Lower lobe of right lung (tissue), 2 donors: ENCODE data around the gene OSM. TPM values are rescaled to one million over a fixed set of nuclear protein-coding genes. Genes with fewer than 3 reads are reported as not detected.

Experiments used
- ATAC-seq, 2 donors: fragments of 200-7000 bp; cut with Tn5 transposase; one replicate each; pipeline ENCODE4 v1.9.1; 2020 to 2022; ENCODE audit warnings: mild to moderate bottlenecking in 2 of 2, moderate library complexity in 2 of 2
- DNase-seq: peaks from one replicate; pipeline ENCODE4 v3.0.0-alpha.2; 2020
- H3K27ac ChIP-seq: fragments of 200-600 bp; one replicate; pipeline ENCODE4 v1.8.0; 2022
- H3K27me3 ChIP-seq: fragments of 200-600 bp; one replicate; pipeline ENCODE4 v1.8.0; 2022; ENCODE audit warnings: low read depth
- H3K36me3 ChIP-seq: fragments of 200-600 bp; one replicate; pipeline ENCODE4 v1.8.0; 2022; ENCODE audit warnings: mild to moderate bottlenecking
- H3K4me1 ChIP-seq: fragments of 200-600 bp; one replicate; pipeline ENCODE4 v1.8.0; 2022
- H3K4me3 ChIP-seq: fragments of 200-600 bp; one replicate; pipeline ENCODE4 v1.8.0; 2022; ENCODE audit warnings: mild to moderate bottlenecking
- H3K9me3 ChIP-seq: fragments of 200-600 bp; one replicate; pipeline ENCODE4 v1.8.0; 2022
- CTCF ChIP-seq: fragments of 200-600 bp; IDR thresholded peaks from one replicate; pipeline ENCODE4 v1.8.0; 2022; ENCODE audit warnings: antibody characterized with exemption, mild to moderate bottlenecking
- intact Hi-C: fragments of 100-400 bp; cut with DNase I; formaldehyde crosslinking; loops from one replicate; pipeline ENCODE4 v1.11.0; 2022
- total RNA-seq: library from RNA; stranded (reverse); fragmentation: NEBNext Ultra II Directional; extraction: Animal tissue kit (Norgen Biotek cat#: 25700); gene quantifications from one replicate; pipeline ENCODE4 v1.2.1, GENCODE V29; 2021
- donor health status: DM: no; HTN: yes; CAD: no; lungs with severe emphysema.

Gene OSM
- total RNA-seq, 1 donor from 2014 or later: 1.1 TPM

DNA sequence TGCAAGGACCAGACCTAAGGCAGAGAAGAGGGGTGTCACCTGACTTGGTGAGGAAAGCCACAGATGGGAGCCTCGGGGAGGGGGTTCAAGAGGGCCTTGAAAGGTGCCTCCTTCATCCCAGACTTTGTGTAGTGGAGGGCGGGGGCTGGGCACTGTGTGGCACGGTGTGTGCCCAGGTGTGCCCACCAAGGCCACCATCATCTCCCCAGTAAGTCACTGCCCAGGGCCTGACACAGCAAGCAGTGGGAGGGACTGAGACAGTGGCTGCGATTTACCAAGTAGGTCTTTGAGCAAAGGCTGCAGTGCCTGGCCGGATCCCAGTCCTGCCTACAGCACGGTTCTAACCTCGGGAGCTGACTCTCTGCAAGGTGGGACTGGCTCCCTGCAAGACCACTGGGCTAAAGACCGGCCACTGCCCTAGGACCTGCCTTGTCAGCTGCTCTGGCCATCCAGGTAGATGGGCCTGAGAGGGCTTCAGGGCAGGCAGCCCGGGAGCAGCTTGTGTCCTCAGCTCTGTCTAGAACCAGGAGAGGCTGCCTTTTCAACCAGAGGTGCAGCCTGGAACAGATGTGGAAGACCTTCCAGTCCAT, 1.4 kb downstream of the OSM start:
- H3K9me3 ChIP-seq: no peaks in the 10 kb centered on the region
- H3K27me3 ChIP-seq: no peaks in the 10 kb centered on the region
- no peaks in the 10 kb centered on the region for H3K36me3 ChIP-seq
- H3K4me3 ChIP-seq: peak overlapping the region; percentile 51
- no peak for DNase-seq
- no peak for TF ChIP-seq CTCF
- peaks cover 19% of the 10 kb centered on the region for H3K4me1 ChIP-seq
- intact Hi-C loops: no loop called here
- ATAC-seq: no peak
- peak overlapping the region; percentile 76 for H3K27ac ChIP-seq

DNA sequence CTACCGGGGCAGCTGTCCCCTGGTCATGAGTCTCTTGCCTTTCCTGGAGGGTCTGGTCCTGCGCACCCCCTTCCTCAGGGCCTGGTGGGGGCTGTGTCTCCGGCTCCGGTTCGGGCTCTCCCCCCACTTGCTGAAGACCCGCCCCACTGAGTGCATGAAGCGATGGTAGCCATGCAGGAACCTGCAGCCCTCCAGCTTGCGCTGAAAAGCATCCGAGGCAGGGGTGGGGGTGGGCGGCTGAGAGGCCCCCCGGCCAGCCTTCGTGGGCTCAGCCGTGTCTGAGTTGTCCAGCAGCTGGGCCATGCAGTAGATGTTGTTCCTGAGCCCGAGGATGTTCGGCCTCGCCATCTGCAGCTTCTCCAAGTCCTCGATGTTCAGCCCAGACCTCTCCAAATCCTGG, 2.8 kb downstream of the OSM start:
- Histone ChIP-seq H3K27me3 (no peaks in the 10 kb centered on the region), H3K9me3 (no peaks in the 10 kb centered on the region), H3K36me3 (no peaks in the 10 kb centered on the region), H3K4me3 (no peak overlapping the region), H3K4me1 (peaks cover 19% of the 10 kb centered on the region), H3K27ac (no peak overlapping the region)
- ATAC-seq (no peak), DNase-seq (no peak)
- intact Hi-C loops: no loop called here
- no peak for TF ChIP-seq CTCF

DNA sequence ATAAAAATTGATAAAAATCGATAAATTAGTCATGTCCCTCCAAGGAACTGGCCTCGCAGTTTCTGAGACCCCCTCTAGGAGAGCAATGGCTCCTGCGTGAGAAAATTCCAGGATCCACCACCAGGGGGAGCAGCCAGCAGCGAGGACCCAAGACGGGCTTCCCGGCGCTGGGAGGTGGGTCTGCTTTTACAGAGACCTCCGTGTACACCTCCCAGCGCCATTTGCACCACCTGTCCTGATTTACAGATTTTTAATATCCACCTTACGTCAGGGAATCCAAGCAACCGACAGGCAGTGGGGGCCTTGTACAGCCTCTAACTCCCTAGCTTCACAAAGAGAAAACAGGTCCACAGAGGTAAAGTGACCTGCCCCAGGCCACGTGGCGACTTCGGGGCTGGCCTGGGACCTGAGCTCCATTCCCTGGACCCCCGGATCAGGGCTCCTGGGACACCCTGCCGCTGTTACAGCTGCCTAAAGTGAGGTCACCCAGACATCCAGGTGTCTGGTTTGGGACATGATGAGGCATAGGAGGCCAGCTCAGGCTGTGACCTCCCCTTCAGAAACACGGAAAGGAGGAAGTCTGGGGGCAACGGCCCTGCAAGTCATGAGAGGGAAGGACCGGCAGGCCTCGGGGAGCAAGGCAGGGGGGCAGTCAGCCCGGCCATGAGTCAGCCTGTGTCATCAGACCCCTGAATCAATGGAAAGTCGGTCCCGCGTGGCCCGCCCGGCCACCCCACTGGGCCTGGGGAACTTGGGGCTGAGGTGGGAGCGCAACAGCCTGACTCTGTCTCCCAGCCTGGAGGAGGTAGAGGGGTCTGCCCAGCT, 3.5 kb downstream of the OSM start:
- H3K9me3 ChIP-seq: no peaks in the 10 kb centered on the region
- H3K27me3 ChIP-seq: no peaks in the 10 kb centered on the region
- H3K4me3 ChIP-seq: peak overlapping the region; percentile 9
- intact Hi-C loops: no loop called here
- peak overlapping the region; percentile 8 for H3K27ac ChIP-seq
- H3K4me1 ChIP-seq: peaks cover 19% of the 10 kb centered on the region
- no peaks in the 10 kb centered on the region for H3K36me3 ChIP-seq
- DNase-seq (peak; percentile 82), ATAC-seq (peak; percentile 43 to 47)
- TF ChIP-seq CTCF: peak; percentile 99

- H3K27ac ChIP-seq: no peak overlapping the region
- H3K4me3 ChIP-seq: no peak overlapping the region
- H3K4me1 ChIP-seq: peaks cover 12% of the 10 kb centered on the region
- H3K9me3 ChIP-seq: no peaks in the 10 kb centered on the region
- DNase-seq (no peak), ATAC-seq (no peak)
- no peaks in the 10 kb centered on the region for H3K36me3 ChIP-seq
- TF ChIP-seq CTCF: no peak
- no peaks in the 10 kb centered on the region for H3K27me3 ChIP-seq
- intact Hi-C loops: no loop called here
These were observed 4.5 kb downstream of the OSM start for GRCh38 chr22:30262112-30262511.

DNA sequence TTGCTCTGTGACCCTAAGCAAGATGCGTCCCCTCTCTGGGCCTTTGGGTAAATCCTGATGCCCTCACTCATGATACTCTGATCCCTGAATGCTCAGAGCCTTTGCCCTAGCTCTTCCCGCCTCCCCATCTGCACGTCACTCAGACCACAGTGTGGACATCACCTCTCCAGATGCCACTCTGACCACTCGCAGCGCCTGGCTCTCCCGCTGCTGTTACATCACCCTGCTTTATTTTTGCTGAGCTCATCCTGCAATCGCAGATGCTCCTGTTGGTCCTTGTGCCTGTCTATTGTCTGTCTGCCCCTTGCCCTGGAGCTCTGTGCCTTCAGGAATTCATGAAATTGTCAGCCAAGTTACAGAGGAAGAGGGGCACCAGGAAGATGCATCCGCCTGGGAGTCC, 5.5 kb downstream of the OSM start:
- H3K4me1 ChIP-seq: peaks cover 15% of the 10 kb centered on the region
- TF ChIP-seq CTCF: no peak
- no peaks in the 10 kb centered on the region for H3K27me3 ChIP-seq
- DNase-seq (no peak), ATAC-seq (no peak)
- no peaks in the 10 kb centered on the region for H3K9me3 ChIP-seq
- no peak overlapping the region for H3K4me3 ChIP-seq
- intact Hi-C loops: no loop called here
- H3K36me3 ChIP-seq: no peaks in the 10 kb centered on the region
- H3K27ac ChIP-seq: no peak overlapping the region
